ENCODE measurements around the gene TMEM150B.

The TMEM150B gene

GRCh38 chr19:55347442-55348009 is 22.4 kb upstream of the TMEM150B start:
- no peak for TF ChIP-seq CTCF (IDR thresholded peaks at IDR 0.05; ENCODE audit: extremely low read depth, missing control alignments)
- no peak for DNase-seq (ENCODE audit: low spot score)

GRCh38 chr19:55346725-55347441 is 21.7 kb upstream of the TMEM150B start:
- DNase-seq (ENCODE audit: low spot score): no peak
- no peak for TF ChIP-seq CTCF (IDR thresholded peaks at IDR 0.05; ENCODE audit: extremely low read depth, missing control alignments)

GRCh38 chr19:55345818-55346724 is 20.9 kb upstream of the TMEM150B start:
- TF ChIP-seq CTCF (IDR thresholded peaks at IDR 0.05; ENCODE audit: extremely low read depth, missing control alignments): no peak
- no peak for DNase-seq (ENCODE audit: low spot score)

- no peak for TF ChIP-seq CTCF (IDR thresholded peaks at IDR 0.05; ENCODE audit: extremely low read depth, missing control alignments)
- DNase-seq (ENCODE audit: low spot score): no peak
These were observed 20.1 kb upstream of the TMEM150B start for GRCh38 chr19:55345101-55345817.

- no peak for DNase-seq (ENCODE audit: low spot score)
- no peak for TF ChIP-seq CTCF (IDR thresholded peaks at IDR 0.05; ENCODE audit: extremely low read depth, missing control alignments)
These were observed 19.3 kb upstream of the TMEM150B start for GRCh38 chr19:55344444-55344843.

GRCh38 chr19:55341595-55342531 is 16.7 kb upstream of the TMEM150B start:
- no peak for DNase-seq (ENCODE audit: low spot score)
- no peak for TF ChIP-seq CTCF (IDR thresholded peaks at IDR 0.05; ENCODE audit: extremely low read depth, missing control alignments)
